CD4-positive, CD25-positive, alpha-beta regulatory T cell (primary cell): Measurements from ENCODE around the gene SLC35E1. TPM values are rescaled to one million over a fixed set of nuclear protein-coding genes. Genes with fewer than 3 reads are reported as not detected.

Experiments
- ATAC-seq, 2 donors: fragments of 150-1000 bp; cut with Tn5 transposase; one replicate each; pipeline ENCODE4 v1.10.0; 2021; ENCODE audit warnings: low read depth in 2 of 2, moderate number of reproducible peaks in 2 of 2, moderate library complexity in 1 of 2
- DNase-seq, 3 donors: peaks; one replicate each; pipeline versions ENCODE4 v3.0.0 to v3.0.0-alpha.2; 2012 to 2022; ENCODE audit warnings: mixed read lengths in 1 of 3
- H3K27ac ChIP-seq: one replicate; pipeline ENCODE4 v1.7.0; 2013; ENCODE audit warnings: mild to moderate bottlenecking, low read length; ENCODE audit not compliant: insufficient read depth, poor library complexity, severe bottlenecking
- H3K27me3 ChIP-seq: one replicate; pipeline ENCODE4 v1.7.0; 2013; ENCODE audit warnings: low read length; ENCODE audit not compliant: control insufficient read depth, insufficient read depth
- H3K36me3 ChIP-seq: one replicate; pipeline ENCODE4 v1.7.0; 2013; ENCODE audit warnings: mild to moderate bottlenecking, low read length, moderate library complexity; ENCODE audit not compliant: control insufficient read depth, insufficient read depth
- H3K4me1 ChIP-seq: 2 replicates; pipeline ENCODE4 v1.7.0; 2013; ENCODE audit warnings: mild to moderate bottlenecking, low read length; ENCODE audit not compliant: insufficient read depth, control insufficient read depth, poor library complexity, severe bottlenecking
- H3K4me3 ChIP-seq: one replicate; pipeline ENCODE4 v1.7.0; 2013; ENCODE audit warnings: low read depth, mild to moderate bottlenecking, low read length, moderate library complexity
- H3K9me3 ChIP-seq, 2 experiments: 1 replicate in 1 of 2; 2 replicates in 1 of 2; pipeline ENCODE4 v1.7.0; 2013; ENCODE audit warnings: low read length in 2 of 2, mild to moderate bottlenecking in 1 of 2, moderate library complexity in 1 of 2; ENCODE audit not compliant: control insufficient read depth in 2 of 2
- H3K27ac Mint-ChIP-seq, 3 donors: one replicate each; pipeline ENCODE4 v1.8.0; 2020 to 2022; ENCODE audit warnings: mild to moderate bottlenecking in 3 of 3, mixed read lengths in 3 of 3, moderate library complexity in 2 of 3
- H3K27me3 Mint-ChIP-seq: one replicate; pipeline ENCODE4 v1.8.0; 2022; ENCODE audit warnings: mild to moderate bottlenecking, mixed read lengths
- H3K36me3 Mint-ChIP-seq: one replicate; pipeline ENCODE4 v1.8.0; 2020; ENCODE audit warnings: mixed read lengths
- H3K4me1 Mint-ChIP-seq, 4 donors: one replicate each; pipeline ENCODE4 v1.8.0; 2020 to 2022; ENCODE audit warnings: mixed read lengths in 4 of 4, mild to moderate bottlenecking in 1 of 4
- H3K4me3 Mint-ChIP-seq, 4 donors: one replicate each; pipeline ENCODE4 v1.8.0; 2020 to 2022; ENCODE audit warnings: mild to moderate bottlenecking in 4 of 4, mixed read lengths in 4 of 4, moderate library complexity in 3 of 4
- H3K9me3 Mint-ChIP-seq, 7 donors: one replicate each; pipeline ENCODE4 v1.8.0; 2020 to 2022; ENCODE audit warnings: mixed read lengths in 7 of 7, mild to moderate bottlenecking in 3 of 7, moderate library complexity in 2 of 7
- polyA plus RNA-seq, 4 donors: library from polyadenylated mRNA; unstranded; fragments of 300-500 nt; fragmentation: Illumina TruSeq; gene quantifications; one replicate each; pipeline ENCODE4 v1.2.3, GENCODE V29; 2021
- total RNA-seq: library from RNA; stranded (reverse); gene quantifications from one replicate; pipeline ENCODE4 v1.2.3, GENCODE V29; 2022

Gene SLC35E1
- total RNA-seq (93.1 TPM), polyA plus RNA-seq (10 to 100 TPM; 19.0 to 28.5 (median 24.6) TPM)

GRCh38 chr19:16572332-16573211 lies at the start of gene SLC35E1:
TSS of gene SLC35E1 (minus strand) at chr19:16572415. CDS start at chr19:16572364, 51 bp downstream.
- peaks cover 50% of the 10 kb centered on the region for H3K4me1 ChIP-seq
- H3K27me3 ChIP-seq: no peaks in the 10 kb centered on the region
- peaks cover 15% of the 10 kb centered on the region for H3K36me3 Mint-ChIP-seq
- peak within 1 kb of the TSS; percentile 94 to 98 (median 96) for H3K4me3 Mint-ChIP-seq
- H3K4me3 ChIP-seq: peak within 1 kb of the TSS; percentile 72
- H3K36me3 ChIP-seq: peaks cover 24% of the 10 kb centered on the region
- H3K27me3 Mint-ChIP-seq: no peaks in the 10 kb centered on the region
- H3K4me1 Mint-ChIP-seq: peaks cover 0 to 79% (median 32%) of the 10 kb centered on the region in 4 donors
- ATAC-seq (peak; percentile 93 to 94), DNase-seq (peak; percentile 90 to 96 (median 90))
- peaks cover 0 to 1% (median 0%) of the 10 kb centered on the region in 7 donors for H3K9me3 Mint-ChIP-seq
- no peaks in the 10 kb centered on the region for H3K9me3 ChIP-seq
- peak within 1 kb of the TSS; percentile 98 to 100 (median 100) for H3K27ac Mint-ChIP-seq
- H3K27ac ChIP-seq: peak within 1 kb of the TSS; percentile 93

GRCh38 chr19:16621165-16621800 lies 49.1 kb upstream of the SLC35E1 start:
- H3K27ac ChIP-seq: no peak overlapping the region
- no peaks in the 10 kb centered on the region for H3K9me3 Mint-ChIP-seq
- no peaks in the 10 kb centered on the region for H3K27me3 Mint-ChIP-seq
- peaks cover 32% of the 10 kb centered on the region for H3K4me1 ChIP-seq
- H3K4me3 ChIP-seq: no peak overlapping the region
- H3K4me3 Mint-ChIP-seq: peak overlapping the region in 2 of 4 donors; percentile 21 to 76
- H3K36me3 Mint-ChIP-seq: peaks cover 4% of the 10 kb centered on the region
- DNase-seq (no peak), ATAC-seq (no peak)
- peaks cover 29% of the 10 kb centered on the region for H3K36me3 ChIP-seq
- H3K27ac Mint-ChIP-seq: peak overlapping the region in 1 of 3 donors; percentile 12
- H3K9me3 ChIP-seq: no peaks in the 10 kb centered on the region
- peaks cover 9 to 91% (median 54%) of the 10 kb centered on the region in 4 donors for H3K4me1 Mint-ChIP-seq
- no peaks in the 10 kb centered on the region for H3K27me3 ChIP-seq

- Histone ChIP-seq H3K9me3 (no peaks in the 10 kb centered on the region), H3K36me3 (peaks cover 29% of the 10 kb centered on the region), H3K4me1 (peaks cover 32% of the 10 kb centered on the region), H3K4me3 (no peak overlapping the region), H3K27ac (no peak overlapping the region), H3K27me3 (no peaks in the 10 kb centered on the region)
- Mint-ChIP-seq H3K36me3 (peaks cover 4% of the 10 kb centered on the region), H3K4me1 (peaks cover 2 to 90% (median 49%) of the 10 kb centered on the region in 4 donors), H3K4me3 (peak overlapping the region in 1 of 4 donors; percentile 76), H3K27me3 (no peaks in the 10 kb centered on the region), H3K27ac (peak overlapping the region in 1 of 3 donors; percentile 51), H3K9me3 (no peaks in the 10 kb centered on the region)
- DNase-seq (no peak), ATAC-seq (no peak)
Measured at GRCh38 chr19:16620584-16620983, 48.4 kb upstream of the SLC35E1 start.

GRCh38 chr19:16620018-16620417 lies 47.8 kb upstream of the SLC35E1 start:
- H3K9me3 Mint-ChIP-seq: no peaks in the 10 kb centered on the region
- DNase-seq (no peak), ATAC-seq (no peak)
- no peaks in the 10 kb centered on the region for H3K27me3 Mint-ChIP-seq
- H3K27me3 ChIP-seq: no peaks in the 10 kb centered on the region
- peaks cover 24% of the 10 kb centered on the region for H3K36me3 ChIP-seq
- no peak overlapping the region for H3K27ac Mint-ChIP-seq
- peaks cover under 1% of the 10 kb centered on the region for H3K36me3 Mint-ChIP-seq
- no peak overlapping the region for H3K4me3 ChIP-seq
- no peak overlapping the region for H3K4me3 Mint-ChIP-seq
- H3K4me1 ChIP-seq: peaks cover 32% of the 10 kb centered on the region
- H3K4me1 Mint-ChIP-seq: peaks cover 0 to 90% (median 48%) of the 10 kb centered on the region in 4 donors
- no peaks in the 10 kb centered on the region for H3K9me3 ChIP-seq
- no peak overlapping the region for H3K27ac ChIP-seq

GRCh38 chr19:16619457-16619856 lies 47.2 kb upstream of the SLC35E1 start:
- H3K4me1 Mint-ChIP-seq: peaks cover 0 to 88% (median 49%) of the 10 kb centered on the region in 4 donors
- Histone ChIP-seq H3K36me3 (peaks cover 20% of the 10 kb centered on the region), H3K4me3 (no peak overlapping the region), H3K27me3 (no peaks in the 10 kb centered on the region), H3K9me3 (no peaks in the 10 kb centered on the region), H3K27ac (no peak overlapping the region), H3K4me1 (peaks cover 29% of the 10 kb centered on the region)
- no peaks in the 10 kb centered on the region for H3K9me3 Mint-ChIP-seq
- peaks cover 4% of the 10 kb centered on the region for H3K36me3 Mint-ChIP-seq
- H3K4me3 Mint-ChIP-seq: no peak overlapping the region
- H3K27ac Mint-ChIP-seq: no peak overlapping the region
- no peak for DNase-seq
- ATAC-seq: no peak
- no peaks in the 10 kb centered on the region for H3K27me3 Mint-ChIP-seq

- H3K27ac Mint-ChIP-seq: peak overlapping the region in 1 of 3 donors; percentile 36
Measured at GRCh38 chr19:16618248-16618647, 46.0 kb upstream of the SLC35E1 start.

GRCh38 chr19:16615808-16616207 lies 43.6 kb upstream of the SLC35E1 start:
- Histone ChIP-seq H3K27me3 (no peaks in the 10 kb centered on the region), H3K4me3 (no peak overlapping the region), H3K27ac (no peak overlapping the region), H3K4me1 (peaks cover 29% of the 10 kb centered on the region), H3K9me3 (no peaks in the 10 kb centered on the region), H3K36me3 (peaks cover 3% of the 10 kb centered on the region)
- Mint-ChIP-seq H3K36me3 (peaks cover 4% of the 10 kb centered on the region), H3K9me3 (no peaks in the 10 kb centered on the region), H3K27me3 (no peaks in the 10 kb centered on the region), H3K4me1 (peaks cover 3 to 91% (median 53%) of the 10 kb centered on the region in 4 donors), H3K4me3 (no peak overlapping the region), H3K27ac (peak overlapping the region in 1 of 3 donors; percentile 91)
- peak in 1 of 2 donors; percentile 18 for ATAC-seq
- no peak for DNase-seq

More at GRCh38 chr19:16618248-16618647, 46.0 kb upstream of the SLC35E1 start:
- H3K27ac ChIP-seq: no peak overlapping the region
- Mint-ChIP-seq H3K9me3 (no peaks in the 10 kb centered on the region), H3K4me1 (peaks cover 0 to 87% (median 44%) of the 10 kb centered on the region in 4 donors), H3K36me3 (peaks cover 4% of the 10 kb centered on the region), H3K27me3 (no peaks in the 10 kb centered on the region), H3K4me3 (no peak overlapping the region)
- ATAC-seq: no peak
- peaks cover 13% of the 10 kb centered on the region for H3K36me3 ChIP-seq
- DNase-seq: no peak
- no peaks in the 10 kb centered on the region for H3K9me3 ChIP-seq
- H3K4me1 ChIP-seq: peaks cover 29% of the 10 kb centered on the region
- no peaks in the 10 kb centered on the region for H3K27me3 ChIP-seq
- H3K4me3 ChIP-seq: no peak overlapping the region
